AG08395 (cell line): ENCODE results near the gene HAAO.

ENCODE experiments used
- DNase-seq: peaks from one replicate; pipeline ENCODE4 v3.0.0; 2012; ENCODE audit warnings: mixed read lengths, low spot score

The HAAO gene

DNA sequence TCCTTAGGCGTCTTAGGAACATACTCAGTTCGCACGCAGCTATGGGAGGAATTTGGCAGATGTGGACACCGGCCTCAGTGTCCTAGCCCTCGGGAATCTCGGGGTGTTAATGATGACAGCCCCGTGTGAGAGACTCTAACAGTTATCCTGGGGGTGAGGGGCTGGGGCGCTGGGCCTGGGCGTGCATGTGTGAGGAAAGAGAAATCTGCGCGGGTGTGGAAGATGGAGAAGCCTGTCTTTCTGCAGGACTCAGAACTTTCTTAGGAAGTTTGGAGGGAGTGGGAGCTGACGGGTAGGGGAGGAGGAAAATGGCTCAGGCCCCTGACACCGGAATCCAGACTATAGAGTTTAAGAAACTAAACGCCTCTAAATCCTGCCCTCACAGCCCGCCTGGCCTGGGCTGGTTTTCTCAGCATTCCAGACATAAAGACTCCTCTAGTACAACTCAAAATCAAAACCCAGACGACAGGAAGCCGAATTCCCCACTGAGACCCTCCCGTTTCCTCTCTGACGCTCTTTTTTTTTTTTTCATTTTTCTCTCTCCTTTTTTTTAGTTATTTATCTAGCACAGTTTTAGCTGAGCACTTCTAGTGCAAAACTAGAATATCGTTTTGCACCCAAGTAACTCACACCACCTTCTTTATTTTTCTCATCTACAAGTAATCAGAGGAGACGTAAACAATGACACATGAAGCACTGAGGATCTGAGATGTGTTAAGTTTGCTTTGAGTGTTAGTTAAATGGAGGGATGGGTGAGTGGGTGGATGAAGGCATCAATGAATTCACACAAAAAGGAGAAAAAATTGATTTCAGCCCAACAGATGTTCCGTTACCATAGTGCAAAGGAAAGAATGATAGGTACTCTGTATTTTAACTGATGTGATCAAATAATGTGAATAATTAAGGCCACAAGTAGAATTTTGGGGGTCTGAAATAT, 1.2 kb upstream of the HAAO start:
- peak; percentile 31 for DNase-seq

- DNase-seq, result no peak
Measured at GRCh38 chr2:42792087-42792582, 248 bp downstream of the HAAO start.

- no peak for DNase-seq
Measured at GRCh38 chr2:42791606-42792005, 777 bp downstream of the HAAO start.

DNA sequence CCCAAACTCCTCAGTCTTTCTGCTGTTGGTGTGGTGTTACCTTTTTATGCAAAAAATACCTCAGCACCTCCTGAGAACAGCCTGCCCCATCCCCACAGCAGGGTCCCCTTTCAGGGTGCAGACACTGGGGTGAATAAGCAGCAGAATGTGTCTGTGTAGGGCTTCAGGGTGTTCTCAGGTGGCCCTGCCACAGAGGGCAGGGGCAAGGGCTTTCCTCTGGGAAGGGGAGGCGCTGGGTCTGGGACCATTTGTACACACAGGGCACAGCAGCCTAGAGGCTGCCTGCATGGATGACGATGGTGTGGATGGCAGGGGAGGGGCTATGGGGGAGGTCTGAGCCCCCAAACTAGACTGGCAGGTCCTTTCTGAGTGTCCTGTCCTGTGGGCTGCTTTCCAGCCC, 2.6 kb downstream of the HAAO start:
- no peak for DNase-seq

- DNase-seq, result no peak
Measured at GRCh38 chr2:42788882-42789281, 3.5 kb downstream of the HAAO start.

GRCh38 chr2:42788478-42788793, 3.9 kb downstream of the HAAO start:
- DNase-seq, result no peak

DNA sequence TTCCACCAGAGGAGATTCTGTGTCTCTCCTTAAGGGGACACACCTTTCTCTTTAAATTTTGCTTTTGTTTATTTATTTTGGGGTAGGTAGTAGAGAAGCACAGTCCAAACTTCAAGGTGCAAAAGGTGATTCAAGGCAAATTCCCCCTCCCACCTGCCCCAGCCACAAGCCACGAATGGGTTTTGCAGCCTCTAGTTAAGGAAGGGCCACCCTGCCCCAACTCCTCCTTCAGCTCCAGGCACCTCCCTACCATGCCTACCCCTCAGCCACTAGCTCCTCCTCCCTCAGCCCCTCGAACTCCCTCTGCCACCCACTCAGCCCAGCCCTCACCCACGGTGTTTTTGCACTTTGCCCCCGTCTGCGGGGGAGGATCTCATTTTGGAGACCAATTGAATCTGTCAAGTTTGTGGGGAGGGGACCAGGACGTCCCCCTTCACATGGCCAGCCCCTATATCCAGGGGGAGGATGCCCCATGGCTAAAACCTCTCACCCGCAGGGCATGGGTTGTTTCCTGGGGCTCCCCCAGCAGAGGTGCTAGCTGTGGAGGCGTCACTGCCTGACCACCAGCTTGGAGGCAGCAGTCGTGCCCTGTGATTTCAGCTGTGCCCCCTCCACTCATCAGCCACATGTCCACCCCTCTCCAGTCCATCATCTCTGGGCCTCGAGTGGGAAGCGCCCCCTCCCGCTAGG, 4.5 kb downstream of the HAAO start:
- DNase-seq, result no peak

DNA sequence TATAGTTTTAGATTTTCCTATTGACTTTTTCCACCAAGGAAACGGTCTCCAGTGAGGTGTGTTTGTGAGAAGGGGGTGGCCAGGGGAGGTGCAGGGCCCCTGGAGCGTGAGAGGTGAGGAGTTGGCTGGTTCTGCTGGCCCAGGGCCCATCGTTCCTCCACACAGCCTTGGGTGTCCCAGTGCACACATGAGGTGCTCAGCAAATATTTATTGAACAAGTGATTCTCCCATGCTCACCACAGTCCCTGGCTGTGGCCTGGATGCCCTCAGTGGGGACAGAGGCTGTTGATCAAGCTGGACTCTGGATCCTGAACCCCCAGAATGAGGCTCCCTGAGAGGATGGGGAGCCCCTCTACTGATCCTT, 5.0 kb downstream of the HAAO start:
- no peak for DNase-seq

DNA sequence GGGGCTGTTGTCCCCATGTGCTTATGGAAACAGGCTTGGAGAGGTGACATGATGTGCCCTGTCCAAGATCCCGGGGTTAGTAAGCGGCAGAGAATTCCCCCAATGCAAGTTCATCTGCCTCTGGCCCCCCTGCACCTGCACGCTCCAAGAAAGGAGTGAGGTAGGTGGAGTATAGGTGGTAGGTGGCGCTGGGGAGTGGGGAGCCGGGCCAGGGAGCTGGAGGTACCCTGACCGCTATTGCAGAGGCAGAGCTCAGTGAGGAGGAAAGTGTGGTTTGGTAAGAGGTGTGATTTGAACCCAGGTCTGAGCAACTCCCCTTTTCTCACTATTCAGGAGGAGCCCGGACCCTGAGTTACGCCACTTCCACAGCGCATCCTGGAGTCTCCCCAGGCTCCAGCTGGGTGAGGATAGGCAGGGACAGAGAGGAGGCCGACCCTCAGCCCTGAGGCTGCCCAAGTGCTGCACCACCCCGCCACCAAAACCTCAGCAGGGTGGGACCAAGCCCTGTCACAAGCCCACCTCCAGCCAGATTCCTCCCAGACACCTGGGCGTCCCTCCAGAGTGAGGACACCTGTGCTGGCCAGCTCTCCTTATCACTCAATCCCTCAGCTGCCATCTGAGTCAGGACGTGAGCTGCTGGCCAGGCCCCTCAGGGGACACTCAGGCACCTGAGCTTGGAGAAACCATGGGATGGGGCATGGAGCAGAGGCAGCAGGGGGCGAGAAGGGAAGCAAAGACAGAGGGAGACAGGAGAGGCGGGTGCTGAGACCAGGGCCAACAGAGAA, 5.6 kb downstream of the HAAO start:
- DNase-seq, result no peak

DNA sequence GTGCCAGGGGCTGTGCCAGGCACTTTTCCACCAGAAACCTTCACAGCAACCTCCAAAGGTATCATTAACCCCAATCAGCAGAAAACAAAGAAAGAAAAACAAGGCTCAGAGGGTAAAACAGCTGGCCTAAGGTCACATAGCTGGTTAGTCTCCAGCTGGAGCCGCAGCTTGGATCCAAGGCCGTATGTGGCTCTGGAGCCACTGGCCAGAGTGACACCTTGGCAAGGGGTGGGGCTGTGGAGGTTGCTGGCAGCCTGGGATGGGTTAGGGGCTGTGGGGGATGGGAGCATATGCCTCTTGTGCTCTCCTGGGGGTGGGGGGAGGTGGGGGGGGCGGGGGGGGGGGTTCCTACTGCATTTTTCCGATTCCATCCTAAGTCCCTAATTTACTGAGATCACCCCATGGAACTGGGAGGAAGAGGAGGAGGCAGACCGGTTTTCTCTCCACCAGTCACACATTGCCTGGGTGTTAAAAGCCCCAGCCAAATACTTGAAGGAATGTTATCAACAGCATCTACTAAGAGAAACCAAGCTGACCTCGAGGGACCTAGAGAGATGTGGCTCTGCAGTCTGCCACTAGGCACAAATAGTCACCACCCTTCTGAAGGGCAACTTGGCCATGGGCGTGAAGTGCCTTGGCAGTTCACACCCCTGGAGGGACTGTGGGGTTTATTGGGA, 8.0 kb downstream of the HAAO start:
- DNase-seq, result no peak

GRCh38 chr2:42783511-42783910, 8.9 kb downstream of the HAAO start:
- DNase-seq, result no peak

- no peak for DNase-seq
Measured at GRCh38 chr2:42781181-42781580, 11.2 kb downstream of the HAAO start.

- DNase-seq, result no peak
Measured at GRCh38 chr2:42777883-42778805, 14.2 kb downstream of the HAAO start.

DNA sequence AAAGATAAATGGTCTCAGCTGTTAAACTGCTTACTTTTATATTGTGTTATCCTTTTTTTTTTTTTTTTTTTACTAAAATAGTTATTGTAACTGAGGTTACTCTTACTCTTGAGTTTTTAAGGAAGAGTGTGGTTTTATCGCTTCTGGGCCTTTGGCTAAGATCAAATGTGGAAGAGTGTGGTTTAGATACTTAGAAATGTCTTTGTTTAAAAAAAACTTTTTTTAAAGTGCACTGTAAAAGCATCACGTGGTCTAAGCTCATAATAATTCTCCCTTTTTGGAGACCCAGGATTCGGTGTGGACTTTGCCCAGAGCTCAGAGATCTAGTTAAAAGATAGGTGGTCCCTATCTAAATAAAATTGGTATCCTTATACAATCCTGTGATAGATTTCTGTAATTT, 16.6 kb downstream of the HAAO start:
- no peak for DNase-seq

- no peak for DNase-seq
Measured at GRCh38 chr2:42775186-42775585, 17.2 kb downstream of the HAAO start.

GRCh38 chr2:42771546-42772153, 20.7 kb downstream of the HAAO start:
- no peak for DNase-seq

DNA sequence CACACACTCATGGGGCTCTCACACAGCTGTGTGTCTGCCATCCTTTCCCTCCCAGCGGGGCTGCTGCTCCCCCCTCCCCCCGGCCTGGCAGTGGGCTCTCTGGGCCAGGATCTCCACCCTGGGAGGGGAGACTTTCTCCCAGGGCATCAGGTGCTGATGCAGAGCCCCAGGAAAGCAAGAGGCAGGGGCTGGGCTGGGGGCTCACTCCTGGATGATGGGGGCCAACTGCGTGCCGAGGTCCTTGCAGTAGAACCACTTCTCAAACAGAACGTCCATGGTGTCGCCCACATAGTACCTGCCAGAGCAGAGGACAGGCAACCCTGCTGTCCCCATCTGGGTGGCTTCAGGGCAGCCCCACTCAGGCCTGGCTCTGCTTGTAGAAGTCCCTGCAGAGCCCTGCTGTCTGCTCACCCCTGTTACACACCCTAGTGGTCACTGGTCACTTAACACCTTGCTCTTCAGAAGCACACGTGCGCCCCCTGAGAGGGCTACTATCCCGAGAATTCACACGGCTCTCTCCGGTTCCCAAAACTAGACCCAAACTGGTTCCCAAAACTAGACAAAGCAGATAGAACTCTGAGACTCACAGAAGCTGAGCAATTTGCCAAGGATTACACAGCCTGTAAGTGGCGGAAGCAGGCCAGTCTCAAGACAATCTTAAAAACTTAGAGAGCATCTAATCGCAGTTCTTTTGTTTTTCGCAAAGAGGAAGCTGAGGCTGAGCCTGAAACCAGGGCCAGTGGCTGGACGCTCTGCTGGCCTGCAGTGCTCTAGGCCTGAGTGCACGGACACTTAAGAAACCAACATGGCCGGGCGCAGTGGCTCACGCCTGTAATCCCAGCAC, 21.9 kb downstream of the HAAO start:
- peak; percentile 57 for DNase-seq

- no peak for DNase-seq
Measured at GRCh38 chr2:42769583-42770287, 22.6 kb downstream of the HAAO start.

DNA sequence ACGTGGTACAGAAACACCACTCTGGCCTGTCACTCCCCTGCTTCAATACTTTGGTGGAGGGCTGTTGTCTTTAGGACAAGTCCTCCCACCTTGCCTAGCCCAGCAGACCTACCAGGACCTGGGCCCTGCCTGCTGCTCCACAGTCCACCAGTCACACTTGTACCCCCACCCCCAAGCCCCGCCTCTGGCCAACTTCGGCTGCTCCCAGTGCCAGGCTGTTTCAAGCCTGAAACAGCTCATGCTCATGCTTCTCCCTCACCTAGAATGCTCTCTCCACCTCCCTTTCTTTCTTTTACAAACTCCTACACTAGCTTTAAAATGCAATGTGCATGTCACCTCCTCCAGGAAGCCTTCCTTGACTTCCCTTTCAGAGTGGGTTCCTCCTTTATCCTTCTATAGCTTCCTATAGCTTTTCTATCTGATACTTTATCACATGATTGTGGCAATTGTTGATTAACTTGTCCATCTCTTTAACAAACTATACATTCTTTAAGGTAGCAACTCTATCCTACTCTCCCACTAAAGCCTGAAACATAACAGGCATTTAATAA, 23.6 kb downstream of the HAAO start:
- DNase-seq, result no peak
